Neural progenitor cell (in vitro differentiated cells): ENCODE measurements around the gene CCDC110. TPM values are rescaled to one million over a fixed set of nuclear protein-coding genes. Genes with fewer than 3 reads are reported as not detected.

Experiments
- DNase-seq: peaks from one replicate; pipeline ENCODE4 v3.0.0-alpha.2; 2016; ENCODE audit warnings: low spot score
- H2AFZ ChIP-seq: fragments of 200-600 bp; sonication (generic); replicated peaks from 2 replicates; pipeline ENCODE4 v1.6.1; 2016; ENCODE audit warnings: antibody characterized with exemption
- H3F3A ChIP-seq: fragments of 200-600 bp; sonication (generic); 2 replicates; pipeline ENCODE4 v1.6.1; 2016; ENCODE audit warnings: antibody characterized with exemption, low read depth
- H3K27ac ChIP-seq: fragments of 200-600 bp; sonication (generic); 2 replicates; pipeline ENCODE4 v1.5.1; 2016; ENCODE audit warnings: mild to moderate bottlenecking
- H3K27me3 ChIP-seq: fragments of 200-600 bp; sonication (generic); 2 replicates; pipeline ENCODE4 v1.6.1; 2016; ENCODE audit warnings: mild to moderate bottlenecking, moderate library complexity
- H3K36me3 ChIP-seq: fragments of 200-600 bp; sonication (generic); 2 replicates; pipeline ENCODE4 v1.5.1; 2016
- H3K4me1 ChIP-seq: fragments of 200-600 bp; sonication (generic); 2 replicates; pipeline ENCODE4 v1.6.1; 2016; ENCODE audit warnings: mixed run types
- H3K4me2 ChIP-seq: fragments of 200-600 bp; sonication (generic); 2 replicates; pipeline ENCODE4 v1.6.1; 2016
- H3K4me3 ChIP-seq: fragments of 200-600 bp; sonication (generic); 2 replicates; pipeline ENCODE4 v1.5.1; 2016
- H3K79me2 ChIP-seq: fragments of 200-600 bp; sonication (generic); 2 replicates; pipeline ENCODE4 v1.6.1; 2016; ENCODE audit warnings: low read depth
- H3K9ac ChIP-seq: fragments of 200-600 bp; sonication (generic); 2 replicates; pipeline ENCODE4 v1.6.1; 2016
- H3K9me3 ChIP-seq: fragments of 200-600 bp; sonication (generic); 2 replicates; pipeline ENCODE4 v1.5.1; 2016; ENCODE audit warnings: low read depth
- H4K20me1 ChIP-seq: fragments of 200-600 bp; sonication (generic); 2 replicates; pipeline ENCODE4 v1.6.1; 2016; ENCODE audit warnings: low read depth
- H3K27ac Mint-ChIP-seq: 3 replicates; pipeline ENCODE4 v1.8.0; 2021; ENCODE audit warnings: mixed read lengths
- H3K27me3 Mint-ChIP-seq: 2 replicates; pipeline ENCODE4 v1.8.0; 2022; ENCODE audit warnings: low read depth, mild to moderate bottlenecking, inconsistent platforms, moderate library complexity, mixed read lengths; ENCODE audit not compliant: insufficient read depth
- H3K36me3 Mint-ChIP-seq: 3 replicates; pipeline ENCODE4 v1.8.0; 2021; ENCODE audit warnings: mixed read lengths
- H3K4me1 Mint-ChIP-seq: 3 replicates; pipeline ENCODE4 v1.8.0; 2021; ENCODE audit warnings: mixed read lengths
- H3K4me3 Mint-ChIP-seq: 3 replicates; pipeline ENCODE4 v1.8.0; 2021; ENCODE audit warnings: mild to moderate bottlenecking, moderate library complexity, mixed read lengths
- H3K9me3 Mint-ChIP-seq: 3 replicates; pipeline ENCODE4 v1.8.0; 2020; ENCODE audit warnings: mixed read lengths
- EZH2 ChIP-seq: fragments of 200-600 bp; sonication (generic); IDR thresholded peaks from 2 replicates; pipeline ENCODE4 v1.6.1; 2017; ENCODE audit warnings: antibody characterized with exemption, mild to moderate bottlenecking, moderate library complexity
- EZH2phosphoT487 ChIP-seq: fragments of 200-600 bp; sonication (generic); IDR thresholded peaks from 2 replicates; pipeline ENCODE4 v1.6.1; 2017; ENCODE audit warnings: antibody characterized with exemption
- total RNA-seq: library from RNA; depleted of rRNA; stranded (reverse); fragments of >200 nt; gene quantifications from 2 replicates; pipeline ENCODE4 v1.2.3, GENCODE V29; 2015; ENCODE audit warnings: low replicate concordance
- TF ChIP-seq, protein P1 (sequence below): fragments of 200-600 bp; sonication (generic); IDR thresholded peaks from 2 replicates; pipeline ENCODE4 v1.5.1; 2017; ENCODE audit warnings: antibody characterized with exemption, mild to moderate bottlenecking

The CCDC110 gene
- total RNA-seq, 1 donor from 2014 or later: 2.0 TPM

- DNase-seq: peak; percentile 7
- Mint-ChIP-seq H3K27ac (peak overlapping the region; percentile 36), H3K36me3 (peaks cover 8% of the 10 kb centered on the region), H3K4me3 (peak overlapping the region; percentile 87), H3K9me3 (peaks cover 2% of the 10 kb centered on the region), H3K4me1 (peaks cover 24% of the 10 kb centered on the region), H3K27me3 (no peaks in the 10 kb centered on the region)
- H4K20me1 ChIP-seq: peaks cover 4% of the 10 kb centered on the region
- no peak overlapping the region for H3K27ac ChIP-seq
- peak overlapping the region; percentile 86 for H3K4me3 ChIP-seq
- H3K4me1 ChIP-seq: peaks cover 6% of the 10 kb centered on the region
- peak overlapping the region; percentile 98 for H2AFZ ChIP-seq
- H3K79me2 ChIP-seq: peaks cover 29% of the 10 kb centered on the region
- H3F3A ChIP-seq: peaks cover 4% of the 10 kb centered on the region
- TF ChIP-seq EZH2phosphoT487 (no peak), EZH2 (no peak)
- TF ChIP-seq, protein P1, sequence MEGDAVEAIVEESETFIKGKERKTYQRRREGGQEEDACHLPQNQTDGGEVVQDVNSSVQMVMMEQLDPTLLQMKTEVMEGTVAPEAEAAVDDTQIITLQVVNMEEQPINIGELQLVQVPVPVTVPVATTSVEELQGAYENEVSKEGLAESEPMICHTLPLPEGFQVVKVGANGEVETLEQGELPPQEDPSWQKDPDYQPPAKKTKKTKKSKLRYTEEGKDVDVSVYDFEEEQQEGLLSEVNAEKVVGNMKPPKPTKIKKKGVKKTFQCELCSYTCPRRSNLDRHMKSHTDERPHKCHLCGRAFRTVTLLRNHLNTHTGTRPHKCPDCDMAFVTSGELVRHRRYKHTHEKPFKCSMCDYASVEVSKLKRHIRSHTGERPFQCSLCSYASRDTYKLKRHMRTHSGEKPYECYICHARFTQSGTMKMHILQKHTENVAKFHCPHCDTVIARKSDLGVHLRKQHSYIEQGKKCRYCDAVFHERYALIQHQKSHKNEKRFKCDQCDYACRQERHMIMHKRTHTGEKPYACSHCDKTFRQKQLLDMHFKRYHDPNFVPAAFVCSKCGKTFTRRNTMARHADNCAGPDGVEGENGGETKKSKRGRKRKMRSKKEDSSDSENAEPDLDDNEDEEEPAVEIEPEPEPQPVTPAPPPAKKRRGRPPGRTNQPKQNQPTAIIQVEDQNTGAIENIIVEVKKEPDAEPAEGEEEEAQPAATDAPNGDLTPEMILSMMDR: no peak
- peak overlapping the region; percentile 99 for H3K9ac ChIP-seq
- H3K4me2 ChIP-seq: peak overlapping the region; percentile 94
- H3K36me3 ChIP-seq: peaks cover 7% of the 10 kb centered on the region
- H3K9me3 ChIP-seq: no peaks in the 10 kb centered on the region
- no peaks in the 10 kb centered on the region for H3K27me3 ChIP-seq
These were observed 46.5 kb downstream of the CCDC110 start for GRCh38 chr4:185424905-185425646.

DNA sequence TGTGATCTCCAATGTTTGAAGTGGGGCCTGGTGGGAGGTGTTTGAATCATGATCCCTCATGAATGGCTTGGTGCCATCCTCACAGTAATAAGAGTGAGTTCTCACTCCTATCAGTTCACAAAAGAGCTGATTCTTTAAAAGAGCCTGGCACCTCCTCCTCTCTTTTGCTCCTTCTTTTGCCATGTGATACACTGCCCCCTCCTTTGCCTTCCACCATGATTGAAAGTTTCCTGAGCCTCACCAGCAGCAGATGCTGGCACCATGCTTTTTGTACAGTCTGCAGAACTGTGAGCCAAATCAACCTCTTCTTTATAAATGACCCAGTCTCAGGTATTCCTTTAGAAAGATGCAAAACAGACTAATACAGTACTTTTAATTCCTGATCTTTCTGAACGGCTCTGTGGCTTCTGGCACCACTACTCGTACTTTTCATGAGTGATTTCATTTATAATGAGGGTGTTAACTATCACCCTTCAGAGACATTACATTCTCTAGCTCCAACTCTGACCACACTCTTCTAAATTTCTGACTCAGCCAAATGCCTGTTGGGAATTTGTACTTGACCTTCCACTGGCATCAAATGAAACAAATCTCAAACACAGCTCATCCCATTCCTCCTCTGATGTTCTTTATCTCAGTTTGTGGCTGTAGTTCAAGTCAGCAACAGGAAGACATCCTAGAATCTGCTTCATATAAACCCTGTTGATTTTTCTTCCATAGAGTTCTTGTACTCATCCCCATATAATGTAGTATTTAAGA lies 50.0 kb downstream of the CCDC110 start:
- Mint-ChIP-seq H3K4me1 (peaks cover 24% of the 10 kb centered on the region), H3K4me3 (no peak overlapping the region), H3K27me3 (peaks cover 3% of the 10 kb centered on the region), H3K9me3 (peaks cover 2% of the 10 kb centered on the region), H3K36me3 (peaks cover 16% of the 10 kb centered on the region), H3K27ac (no peak overlapping the region)
- Histone ChIP-seq H3F3A (peaks cover 4% of the 10 kb centered on the region), H3K4me2 (no peak overlapping the region), H3K4me1 (peaks cover 6% of the 10 kb centered on the region), H3K9me3 (no peaks in the 10 kb centered on the region), H3K27ac (no peak overlapping the region), H3K9ac (no peak overlapping the region), H3K4me3 (no peak overlapping the region), H3K27me3 (no peaks in the 10 kb centered on the region), H2AFZ (no peak overlapping the region), H4K20me1 (peaks cover 4% of the 10 kb centered on the region), H3K36me3 (peaks cover 7% of the 10 kb centered on the region), H3K79me2 (peaks cover 30% of the 10 kb centered on the region)
- DNase-seq: no peak
- TF ChIP-seq, protein P1: no peak

- no peak overlapping the region for H3K4me3 Mint-ChIP-seq
- TF ChIP-seq, protein P1: no peak
- TF ChIP-seq EZH2: no peak
- TF ChIP-seq EZH2phosphoT487: no peak
- no peak overlapping the region for H3K27ac Mint-ChIP-seq
- DNase-seq: no peak
- Histone ChIP-seq H4K20me1 (no peaks in the 10 kb centered on the region), H2AFZ (no peak overlapping the region), H3F3A (no peaks in the 10 kb centered on the region), H3K4me2 (no peak overlapping the region), H3K9me3 (no peaks in the 10 kb centered on the region), H3K4me1 (no peaks in the 10 kb centered on the region), H3K79me2 (peaks cover 6% of the 10 kb centered on the region), H3K27ac (no peak overlapping the region), H3K4me3 (no peak overlapping the region), H3K27me3 (no peaks in the 10 kb centered on the region), H3K36me3 (peaks cover 7% of the 10 kb centered on the region), H3K9ac (no peak overlapping the region)
- H3K27me3 Mint-ChIP-seq: peaks cover 8% of the 10 kb centered on the region
- no peaks in the 10 kb centered on the region for H3K9me3 Mint-ChIP-seq
- H3K36me3 Mint-ChIP-seq: peaks cover 21% of the 10 kb centered on the region
- H3K4me1 Mint-ChIP-seq: peaks cover 3% of the 10 kb centered on the region
These were observed 54.6 kb downstream of the CCDC110 start for GRCh38 chr4:185416955-185417354.
